GM21447 (cell line): ENCODE measurements around the gene CLEC10A.
"Not testable (repeated sequence)": the region's sequence is repeated elsewhere in the genome, so short reads cannot be mapped to it uniquely, and the experiment has no call there.

Source experiments
- ATAC-seq: cut with Tn5 transposase; IDR thresholded peaks from one replicate; pipeline ENCODE4 v1.9.1; 2021; ENCODE audit not compliant: unreplicated experiment

Gene CLEC10A

GRCh38 chr17:7077911-7078546 lies 2.0 kb downstream of the CLEC10A start:
- no peak for ATAC-seq

- no peak for ATAC-seq
Measured at GRCh38 chr17:7074931-7075330, 5.1 kb downstream of the CLEC10A start.

- no peak for ATAC-seq
Measured at GRCh38 chr17:7072406-7072805, 7.6 kb downstream of the CLEC10A start.

- no peak for ATAC-seq
Measured at GRCh38 chr17:7070712-7071111, 9.3 kb downstream of the CLEC10A start.

- ATAC-seq: no peak
Measured at GRCh38 chr17:7068268-7068667, 11.8 kb downstream of the CLEC10A start.

GRCh38 chr17:7067198-7067597 lies 12.9 kb downstream of the CLEC10A start:
- ATAC-seq: no peak

GRCh38 chr17:7064261-7064660 lies 15.8 kb downstream of the CLEC10A start:
- ATAC-seq: no peak

GRCh38 chr17:7063518-7064094 lies 16.4 kb downstream of the CLEC10A start:
- ATAC-seq: no peak

GRCh38 chr17:7060165-7060891 lies 19.7 kb downstream of the CLEC10A start:
- ATAC-seq: no peak

GRCh38 chr17:7058831-7059447 lies 21.1 kb downstream of the CLEC10A start:
- ATAC-seq: no peak

- no peak for ATAC-seq
Measured at GRCh38 chr17:7056386-7056785, 23.7 kb downstream of the CLEC10A start.

GRCh38 chr17:7050583-7050982 lies 29.5 kb downstream of the CLEC10A start:
- ATAC-seq: not testable (repeated sequence)

GRCh38 chr17:7048968-7049367 lies 31.1 kb downstream of the CLEC10A start:
- ATAC-seq: no peak

- ATAC-seq: no peak
Measured at GRCh38 chr17:7047566-7047965, 32.5 kb downstream of the CLEC10A start.

- not testable (repeated sequence) for ATAC-seq
Measured at GRCh38 chr17:7046725-7047397, 33.2 kb downstream of the CLEC10A start.

- ATAC-seq: no peak
Measured at GRCh38 chr17:7046127-7046724, 33.8 kb downstream of the CLEC10A start.

- no peak for ATAC-seq
Measured at GRCh38 chr17:7045492-7046126, 34.4 kb downstream of the CLEC10A start.

GRCh38 chr17:7043497-7044198 lies 36.4 kb downstream of the CLEC10A start, which contains the start of gene SLC16A11:
Gene SLC16A11 (minus strand): TSS chr17:7044092. CDS start chr17:7043513, 579 bp downstream.
- no peak for ATAC-seq

GRCh38 chr17:7043182-7043496 lies 36.9 kb downstream of the CLEC10A start:
- no peak for ATAC-seq
